PC-9 (cell line): ENCODE measurements around the gene IRX4. TPM values are rescaled to one million over a fixed set of nuclear protein-coding genes. Genes with fewer than 3 reads are reported as not detected.
"Not testable (repeated sequence)": the region's sequence is repeated elsewhere in the genome, so short reads cannot be mapped to it uniquely, and the experiment has no call there.

ENCODE experiments used
- BruUV-seq: library from RNA; stranded (reverse); fragments of 400-500 nt; replicated peaks from 2 replicates; lab custom pipeline; 2021; lab: Mats Ljungman, UMichigan
- CTCF ChIA-PET: fragments of 300-600 bp; sonication (Branson Sonifier 250); formaldehyde crosslinking; loops from one replicate; lab custom pipeline; 2022; ENCODE audit warnings: antibody characterized with exemption; lab: Charles Lee
- POLR2A ChIA-PET: fragments of 300-600 bp; sonication (Branson Sonifier 250); formaldehyde crosslinking; loops from one replicate; lab custom pipeline; 2022; ENCODE audit warnings: antibody characterized with exemption; ENCODE audit not compliant: unreplicated experiment; lab: Charles Lee
- DNase-seq, 2 experiments: peaks; one replicate each; pipeline versions ENCODE4 v3.0.0 to v3.0.0-alpha.2; 2015 to 2022; ENCODE audit warnings: mixed read lengths in 1 of 2
- H2AFZ ChIP-seq: fragments of 200-600 bp; sonication (generic); 2 replicates; pipeline ENCODE4 v1.8.1; 2017; ENCODE audit warnings: antibody characterized with exemption
- H3F3A ChIP-seq: fragments of 200-600 bp; sonication (generic); 2 replicates; pipeline ENCODE4 v1.8.1; 2017; ENCODE audit warnings: antibody characterized with exemption, mild to moderate bottlenecking, low read depth; ENCODE audit not compliant: insufficient read depth
- H3K27ac ChIP-seq: fragments of 200-600 bp; sonication (generic); 2 replicates; pipeline ENCODE4 v1.6.1; 2016; ENCODE audit warnings: mixed run types
- H3K27me3 ChIP-seq: fragments of 200-600 bp; sonication (generic); 2 replicates; pipeline ENCODE4 v1.6.1; 2016; ENCODE audit warnings: low read depth, mixed run types; ENCODE audit not compliant: insufficient read depth
- H3K36me3 ChIP-seq: fragments of 200-600 bp; sonication (generic); 2 replicates; pipeline ENCODE4 v1.6.1; 2016; ENCODE audit warnings: low read depth, mixed run types
- H3K4me1 ChIP-seq: fragments of 200-600 bp; sonication (generic); replicated peaks from 2 replicates; pipeline ENCODE4 v1.6.1; 2016; ENCODE audit warnings: mixed run types; ENCODE audit not compliant: insufficient read depth
- H3K4me2 ChIP-seq: fragments of 200-600 bp; sonication (generic); 2 replicates; pipeline ENCODE4 v1.6.1; 2017; ENCODE audit warnings: mixed run types
- H3K4me3 ChIP-seq: fragments of 200-600 bp; sonication (generic); 2 replicates; pipeline ENCODE4 v1.6.1; 2016; ENCODE audit warnings: mixed run types
- H3K79me2 ChIP-seq: fragments of 200-600 bp; sonication (generic); 2 replicates; pipeline ENCODE4 v1.6.1; 2017; ENCODE audit warnings: low read depth, mixed run types
- H3K9me2 ChIP-seq: fragments of 200-600 bp; sonication (generic); 2 replicates; pipeline ENCODE4 v1.8.1; 2017; ENCODE audit warnings: mild to moderate bottlenecking; ENCODE audit not compliant: insufficient read depth
- H3K9me3 ChIP-seq: fragments of 200-600 bp; sonication (generic); 2 replicates; pipeline ENCODE4 v1.8.1; 2016; ENCODE audit warnings: low read depth; ENCODE audit not compliant: insufficient read depth
- H4K20me1 ChIP-seq: fragments of 200-600 bp; sonication (generic); 2 replicates; pipeline ENCODE4 v1.8.1; 2017; ENCODE audit not compliant: insufficient read depth
- EZH2 ChIP-seq: fragments of 200-600 bp; sonication (generic); IDR thresholded peaks from 2 replicates; pipeline ENCODE4 v1.8.0; 2017; ENCODE audit warnings: antibody characterized with exemption, low read depth
- intact Hi-C: fragments of 100-400 bp; cut with micrococcal nuclease; formaldehyde crosslinking; loops from one replicate; pipeline ENCODE4 v1.10.0; 2022; ENCODE audit not compliant: unreplicated experiment
- total RNA-seq: library from RNA; stranded (reverse); gene quantifications from 2 replicates; pipeline ENCODE4 v1.2.3, GENCODE V29; 2021
- TF ChIP-seq, protein P1 (sequence below): fragments of 200-600 bp; sonication (generic); conservative IDR thresholded peaks from 2 replicates; pipeline ENCODE4 v1.6.1; 2017; ENCODE audit warnings: mixed run types, antibody characterized with exemption, mild to moderate bottlenecking, moderate library complexity

IRX4 gene
- total RNA-seq, 1 experiment from 2014 or later, result not detected

DNA sequence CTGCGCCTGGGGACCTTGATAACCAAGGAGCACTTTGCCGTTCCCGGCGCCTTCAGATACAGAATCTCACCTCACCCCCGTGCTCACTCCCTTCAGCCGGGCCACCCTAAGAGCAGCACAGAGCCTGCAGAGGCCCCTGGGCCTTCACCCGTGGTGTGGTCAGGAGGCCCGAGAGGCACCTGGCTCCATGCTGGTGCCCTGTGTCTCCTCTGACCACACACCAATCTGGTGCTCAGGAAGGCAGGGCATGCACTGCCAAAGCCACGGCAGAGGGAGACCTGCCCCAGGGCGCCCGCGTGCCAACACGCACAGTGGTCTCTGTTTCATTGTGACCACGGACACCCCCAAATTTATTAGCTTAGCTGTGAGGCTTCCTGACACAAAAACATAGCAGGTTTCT, 11.3 kb downstream of the IRX4 start:
- peaks cover 85% of the 10 kb centered on the region for H3K27me3 ChIP-seq
- TF ChIP-seq, protein P1, sequence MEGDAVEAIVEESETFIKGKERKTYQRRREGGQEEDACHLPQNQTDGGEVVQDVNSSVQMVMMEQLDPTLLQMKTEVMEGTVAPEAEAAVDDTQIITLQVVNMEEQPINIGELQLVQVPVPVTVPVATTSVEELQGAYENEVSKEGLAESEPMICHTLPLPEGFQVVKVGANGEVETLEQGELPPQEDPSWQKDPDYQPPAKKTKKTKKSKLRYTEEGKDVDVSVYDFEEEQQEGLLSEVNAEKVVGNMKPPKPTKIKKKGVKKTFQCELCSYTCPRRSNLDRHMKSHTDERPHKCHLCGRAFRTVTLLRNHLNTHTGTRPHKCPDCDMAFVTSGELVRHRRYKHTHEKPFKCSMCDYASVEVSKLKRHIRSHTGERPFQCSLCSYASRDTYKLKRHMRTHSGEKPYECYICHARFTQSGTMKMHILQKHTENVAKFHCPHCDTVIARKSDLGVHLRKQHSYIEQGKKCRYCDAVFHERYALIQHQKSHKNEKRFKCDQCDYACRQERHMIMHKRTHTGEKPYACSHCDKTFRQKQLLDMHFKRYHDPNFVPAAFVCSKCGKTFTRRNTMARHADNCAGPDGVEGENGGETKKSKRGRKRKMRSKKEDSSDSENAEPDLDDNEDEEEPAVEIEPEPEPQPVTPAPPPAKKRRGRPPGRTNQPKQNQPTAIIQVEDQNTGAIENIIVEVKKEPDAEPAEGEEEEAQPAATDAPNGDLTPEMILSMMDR, result no peak
- TF ChIP-seq EZH2, result no peak
- H3K79me2 ChIP-seq, result no peaks in the 10 kb centered on the region
- H3F3A ChIP-seq, result no peaks in the 10 kb centered on the region
- H3K9me2 ChIP-seq, result no peaks in the 10 kb centered on the region
- no peaks in the 10 kb centered on the region; the same call in 1 of the 2 replicates for H3K9me3 ChIP-seq
- no peaks in the 10 kb centered on the region for H3K4me1 ChIP-seq
- ChIA-PET CTCF (no interaction called here), POLR2A (no interaction called here)
- H3K36me3 ChIP-seq, result no peaks in the 10 kb centered on the region
- no peaks in the 10 kb centered on the region for H4K20me1 ChIP-seq
- no peak for DNase-seq
- no peak overlapping the region for H3K27ac ChIP-seq
- BruUV-seq, result no TSS peak
- H3K4me2 ChIP-seq, result no peak overlapping the region
- no peak overlapping the region for H2AFZ ChIP-seq
- intact Hi-C loops, result no loop called here
- H3K4me3 ChIP-seq, result no peak overlapping the region

DNA sequence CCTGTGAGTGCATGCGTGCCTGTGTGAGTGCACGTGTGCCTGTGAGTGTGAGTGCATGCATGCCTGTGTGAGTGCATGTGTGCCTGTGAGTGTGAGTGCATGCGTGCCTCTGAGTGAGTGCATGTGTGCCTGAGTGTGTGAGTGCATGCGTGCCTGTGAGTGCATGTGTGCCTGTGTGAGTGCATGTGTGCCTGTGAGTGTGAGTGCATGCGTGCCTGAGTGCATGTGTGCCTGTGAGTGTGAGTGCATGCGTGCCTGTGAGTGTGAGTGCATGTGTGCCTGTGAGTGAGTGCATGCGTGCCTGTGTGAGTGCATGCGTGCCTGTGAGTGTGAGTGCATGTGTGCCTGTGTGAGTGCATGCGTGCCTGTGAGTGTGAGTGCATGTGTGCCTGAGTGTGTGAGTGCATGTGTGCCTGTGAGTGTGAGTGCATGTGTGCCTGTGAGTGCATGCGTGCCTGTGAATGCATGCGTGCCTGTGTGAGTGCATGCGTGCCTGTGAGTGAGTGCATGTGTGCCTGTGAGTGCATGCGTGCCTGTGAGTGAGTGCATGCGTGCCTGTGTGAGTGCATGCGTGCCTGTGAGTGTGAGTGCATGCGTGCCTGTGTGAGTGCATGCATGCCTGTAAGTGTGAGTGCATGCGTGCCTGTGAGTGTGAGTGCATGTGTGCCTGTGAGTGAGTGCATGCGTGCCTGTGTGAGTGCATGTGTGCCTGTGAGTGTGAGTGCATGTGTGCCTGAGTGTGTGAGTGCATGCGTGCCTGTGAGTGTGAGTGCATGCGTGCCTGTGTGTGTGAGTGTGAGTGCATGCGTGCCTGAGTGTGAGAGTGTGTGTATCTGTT, 12.1 kb downstream of the IRX4 start:
- H3K4me2 ChIP-seq, intact Hi-C loops, H3F3A ChIP-seq, H3K79me2 ChIP-seq, CTCF ChIA-PET, POLR2A ChIA-PET, DNase-seq, H2AFZ ChIP-seq, H4K20me1 ChIP-seq, H3K9me3 ChIP-seq, H3K36me3 ChIP-seq, BruUV-seq, H3K9me2 ChIP-seq, H3K27ac ChIP-seq, H3K4me3 ChIP-seq, H3K4me1 ChIP-seq: not testable (repeated sequence)
- peaks cover 87% of the 10 kb centered on the region for H3K27me3 ChIP-seq

DNA sequence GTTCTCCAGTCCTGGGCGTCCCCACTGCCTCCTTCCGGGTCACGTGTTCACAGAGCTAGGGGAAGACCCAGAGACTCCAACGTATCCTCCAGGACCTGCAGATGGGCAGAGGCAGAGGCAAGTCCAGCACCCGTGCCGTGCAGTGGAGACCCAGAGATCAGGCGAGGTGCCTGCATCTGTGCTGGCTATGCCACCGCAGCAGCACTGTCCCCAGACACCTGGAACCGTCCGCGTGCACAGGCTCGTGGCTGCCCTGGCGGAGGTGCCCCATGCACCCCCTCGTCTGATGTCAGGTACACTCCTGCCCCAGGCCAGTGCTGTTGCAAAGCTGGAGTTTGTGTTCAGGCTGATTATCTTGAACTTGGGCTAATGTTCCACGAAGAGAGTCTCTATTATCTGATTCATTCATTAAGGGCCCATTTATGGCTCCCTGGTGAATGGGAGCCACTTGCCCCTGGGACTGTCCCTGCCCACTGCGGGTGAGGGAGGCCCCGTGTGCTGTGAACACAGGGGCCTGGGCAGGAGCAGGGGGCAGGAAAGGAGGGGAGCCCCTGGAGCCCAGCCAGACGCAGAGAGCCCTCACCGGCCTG, 13.7 kb downstream of the IRX4 start:
- Histone ChIP-seq H3K9me3 (no peaks in the 10 kb centered on the region; the same call in 1 of the 2 replicates), H2AFZ (no peak overlapping the region), H3K36me3 (no peaks in the 10 kb centered on the region), H3K4me2 (no peak overlapping the region), H3K4me3 (no peak overlapping the region), H3K9me2 (no peaks in the 10 kb centered on the region), H3K27ac (no peak overlapping the region), H3K27me3 (peaks cover 88% of the 10 kb centered on the region), H3K4me1 (no peaks in the 10 kb centered on the region), H4K20me1 (peaks cover 3% of the 10 kb centered on the region; the same call in 1 of the 2 replicates), H3F3A (no peaks in the 10 kb centered on the region), H3K79me2 (no peaks in the 10 kb centered on the region)
- no peak for DNase-seq
- intact Hi-C loops, result no loop called here
- ChIA-PET POLR2A (no interaction called here), CTCF (no interaction called here)
- BruUV-seq, result no TSS peak
- no peak for TF ChIP-seq EZH2
- TF ChIP-seq, protein P1, result no peak
